Stimulated activated CD4-positive, alpha-beta T cell treated with anti-CD3 and anti-CD28 coated beads, Interleukin-15, amount 100 ng/mL, for 24 hours (primary cell): ENCODE results near the gene COMT.

ENCODE experiments used
- DNase-seq: peaks from one replicate; pipeline ENCODE4 v3.0.0-alpha.2; 2020

Gene COMT

GRCh38 chr22:19958083-19959042, 16.8 kb downstream of the COMT start:
- no peak for DNase-seq

DNA sequence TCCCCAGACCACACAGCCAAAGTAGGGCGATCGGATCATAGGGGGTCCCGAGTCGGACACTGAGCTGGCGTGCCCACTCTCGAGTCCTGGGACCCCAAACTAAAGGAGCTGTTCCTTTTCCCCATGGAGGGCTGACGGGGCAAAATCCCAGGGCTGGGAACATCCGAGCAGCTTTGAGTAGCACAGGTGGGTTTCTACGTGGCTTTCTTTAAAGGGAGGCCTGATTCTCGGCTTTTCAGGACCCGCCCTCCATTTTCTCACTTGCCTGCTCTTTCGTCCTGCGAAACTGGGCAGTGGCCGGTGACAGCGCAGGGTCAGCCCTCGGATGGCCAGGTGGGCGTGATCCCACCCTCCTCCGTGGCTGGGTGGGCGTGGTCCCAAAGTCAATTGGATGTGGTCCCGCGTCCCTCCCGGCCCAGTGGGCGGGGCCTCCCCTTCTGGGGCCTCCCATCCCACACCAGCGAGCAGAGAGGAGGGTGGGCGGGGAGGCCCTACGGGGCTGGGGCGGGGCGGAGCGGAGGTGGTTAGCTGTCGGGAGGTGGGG, 17.5 kb downstream of the COMT start:
- no peak for DNase-seq

DNA sequence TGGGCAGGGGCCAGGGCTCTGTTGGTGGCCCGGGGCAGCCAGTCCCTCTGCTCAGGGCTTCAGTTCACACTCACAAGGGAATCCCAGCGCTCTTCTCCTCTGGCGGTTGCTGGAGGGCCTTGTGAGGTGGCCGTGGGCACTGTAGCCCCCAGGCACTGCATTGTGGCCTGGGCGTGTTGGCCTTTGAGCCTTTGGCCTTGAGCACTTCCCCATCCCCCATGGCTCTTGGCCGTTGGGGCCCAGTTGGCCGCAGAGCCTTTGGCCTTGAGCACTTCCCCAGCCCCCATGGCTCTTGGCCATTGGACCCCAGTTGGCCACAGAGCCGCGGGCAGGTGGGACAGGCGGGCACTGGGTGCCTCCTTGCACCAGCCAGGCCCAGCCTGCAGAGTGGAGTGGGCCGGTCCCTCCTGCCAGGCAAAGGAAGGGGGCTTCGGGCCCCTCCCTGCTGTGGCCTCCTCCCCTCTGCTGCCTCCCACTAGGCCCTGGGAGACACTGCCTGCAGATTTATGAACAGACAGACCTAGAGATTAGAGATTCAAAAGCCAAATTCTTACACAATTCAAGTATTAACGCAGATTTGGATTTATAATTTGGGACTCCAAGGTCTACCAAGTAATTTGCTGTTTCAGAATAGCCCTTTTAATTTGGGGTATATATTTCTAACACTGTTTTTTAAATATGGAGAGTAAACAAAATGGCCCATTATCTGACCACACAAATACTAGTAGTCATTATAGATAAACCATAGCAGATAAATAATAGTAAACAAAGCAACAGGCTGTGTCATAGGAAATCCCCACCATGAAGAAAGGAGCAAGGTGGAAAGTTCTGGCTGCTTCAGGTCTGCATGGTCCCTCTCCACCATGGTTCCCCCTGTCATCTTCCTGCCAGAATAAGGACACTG, 18.3 kb downstream of the COMT start:
- DNase-seq = no peak

DNA sequence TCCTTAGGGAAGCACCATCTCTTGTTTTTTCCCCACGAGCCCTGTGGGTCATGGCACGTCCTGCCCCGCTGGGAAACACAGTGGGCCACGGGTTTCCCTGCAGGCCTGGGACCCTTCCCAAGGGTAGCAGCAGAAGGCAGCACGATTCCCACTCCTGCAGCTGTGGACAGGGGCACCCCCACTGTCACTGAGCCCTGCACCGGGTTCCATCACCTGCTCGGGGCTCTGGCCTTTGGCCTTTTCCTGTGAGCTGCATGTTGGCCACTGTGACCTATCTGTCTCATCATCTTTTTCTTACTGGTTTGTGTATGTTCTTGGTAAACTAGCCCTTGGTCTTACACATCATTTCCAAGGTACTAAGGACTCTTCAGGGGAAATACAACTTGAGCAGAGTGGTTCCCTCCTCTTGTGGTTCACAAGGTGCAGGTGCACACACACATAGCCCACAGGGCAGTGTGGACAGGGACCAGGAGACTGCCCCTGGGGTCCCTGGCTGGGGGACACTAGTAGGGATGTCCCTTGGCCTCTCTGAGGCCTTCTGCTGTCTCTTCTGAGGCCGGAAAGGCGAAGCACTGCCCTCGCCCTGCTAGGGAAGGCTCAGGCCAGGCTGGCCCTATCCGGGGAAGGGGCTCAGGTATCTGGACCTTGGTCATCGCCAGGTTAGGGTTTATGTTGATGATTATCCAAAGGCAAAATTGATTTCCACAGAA, 19.1 kb downstream of the COMT start:
- DNase-seq = no peak

- DNase-seq = no peak
These were observed 19.6 kb downstream of the COMT start for GRCh38 chr22:19961201-19961580.

DNA sequence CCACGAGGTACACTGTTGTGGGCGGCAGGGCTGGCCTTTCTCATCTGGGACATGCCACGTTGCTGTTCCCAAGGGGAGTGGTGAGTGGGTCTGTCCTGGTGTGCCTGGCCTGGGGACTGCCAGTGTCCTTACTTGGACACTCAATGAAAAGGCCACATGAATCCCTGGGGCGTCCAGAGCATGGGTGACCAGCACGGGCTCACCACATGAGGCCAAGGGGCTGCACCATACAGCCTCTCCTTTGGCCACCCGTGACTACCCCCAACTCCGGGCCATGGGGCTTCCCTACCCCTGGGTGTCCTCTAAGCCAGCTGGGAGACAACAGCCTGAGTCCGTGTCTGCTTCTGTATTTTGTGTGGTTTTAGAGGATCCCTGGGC, 20.3 kb downstream of the COMT start:
- no peak for DNase-seq

GRCh38 chr22:19962246-19962908, 20.8 kb downstream of the COMT start:
- peak; percentile 82 for DNase-seq

DNA sequence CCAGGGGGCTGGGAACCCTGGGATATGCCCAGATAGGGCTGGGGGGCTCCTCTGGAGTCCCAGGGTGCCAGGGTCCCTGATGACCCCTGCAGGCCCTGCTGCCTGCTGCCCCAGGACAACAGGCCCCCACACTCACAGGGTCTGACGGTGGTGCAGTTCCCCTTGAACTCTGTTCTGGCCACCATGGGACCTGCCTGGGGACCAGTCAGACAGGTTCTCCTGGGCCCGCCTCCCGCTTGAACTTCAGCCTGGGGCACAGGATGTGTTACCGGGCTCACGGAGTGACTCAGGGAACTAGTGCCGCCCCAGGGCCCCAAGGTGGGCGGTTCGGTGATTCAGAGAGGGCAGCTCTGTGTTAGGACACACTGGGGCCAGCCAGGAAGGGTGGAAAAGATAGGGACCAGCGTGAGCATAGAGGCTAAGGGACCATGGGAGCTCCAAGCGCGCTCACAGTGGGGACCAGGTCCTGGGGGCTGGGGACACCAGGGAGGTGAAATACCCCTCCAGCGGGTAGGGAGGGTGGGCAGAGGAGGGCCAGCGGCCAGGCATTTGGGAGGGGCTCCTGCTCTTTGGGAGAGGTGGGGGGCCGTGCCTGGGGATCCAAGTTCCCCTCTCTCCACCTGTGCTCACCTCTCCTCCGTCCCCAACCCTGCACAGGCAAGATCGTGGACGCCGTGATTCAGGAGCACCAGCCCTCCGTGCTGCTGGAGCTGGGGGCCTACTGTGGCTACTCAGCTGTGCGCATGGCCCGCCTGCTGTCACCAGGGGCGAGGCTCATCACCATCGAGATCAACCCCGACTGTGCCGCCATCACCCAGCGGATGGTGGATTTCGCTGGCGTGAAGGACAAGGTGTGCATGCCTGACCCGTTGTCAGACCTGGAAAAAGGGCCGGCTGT, 21.6 kb downstream of the COMT start:
- peak; percentile 72 for DNase-seq

DNA sequence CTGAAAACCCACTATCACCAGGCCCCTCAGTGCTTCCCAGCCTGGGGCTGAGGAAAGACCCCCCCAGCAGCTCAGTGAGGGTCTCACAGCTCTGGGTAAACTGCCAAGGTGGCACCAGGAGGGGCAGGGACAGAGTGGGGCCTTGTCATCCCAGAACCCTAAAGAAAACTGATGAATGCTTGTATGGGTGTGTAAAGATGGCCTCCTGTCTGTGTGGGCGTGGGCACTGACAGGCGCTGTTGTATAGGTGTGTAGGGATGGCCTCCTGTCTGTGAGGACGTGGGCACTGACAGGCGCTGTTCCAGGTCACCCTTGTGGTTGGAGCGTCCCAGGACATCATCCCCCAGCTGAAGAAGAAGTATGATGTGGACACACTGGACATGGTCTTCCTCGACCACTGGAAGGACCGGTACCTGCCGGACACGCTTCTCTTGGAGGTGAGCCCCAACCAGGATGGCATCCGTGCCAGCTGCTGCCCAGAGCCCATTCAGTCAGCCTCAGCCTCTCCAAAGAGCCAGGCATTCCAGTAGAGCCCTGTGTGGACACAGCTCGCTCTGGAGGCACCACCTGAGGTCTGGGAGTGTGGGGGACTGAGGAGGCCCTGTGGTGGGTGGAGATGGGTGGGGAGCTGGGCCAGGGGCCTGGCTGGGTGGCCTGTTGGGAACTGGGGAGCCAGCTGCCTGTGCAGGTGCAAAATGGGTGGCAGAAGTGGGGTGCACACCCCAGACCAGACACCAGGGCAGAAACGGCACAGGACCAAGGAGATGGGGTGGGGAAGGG, 22.5 kb downstream of the COMT start:
- no peak for DNase-seq

- no peak for DNase-seq
These were observed 23.3 kb downstream of the COMT start for GRCh38 chr22:19964701-19965386.

- DNase-seq = no peak
These were observed 24.5 kb downstream of the COMT start for GRCh38 chr22:19965771-19966709.

DNA sequence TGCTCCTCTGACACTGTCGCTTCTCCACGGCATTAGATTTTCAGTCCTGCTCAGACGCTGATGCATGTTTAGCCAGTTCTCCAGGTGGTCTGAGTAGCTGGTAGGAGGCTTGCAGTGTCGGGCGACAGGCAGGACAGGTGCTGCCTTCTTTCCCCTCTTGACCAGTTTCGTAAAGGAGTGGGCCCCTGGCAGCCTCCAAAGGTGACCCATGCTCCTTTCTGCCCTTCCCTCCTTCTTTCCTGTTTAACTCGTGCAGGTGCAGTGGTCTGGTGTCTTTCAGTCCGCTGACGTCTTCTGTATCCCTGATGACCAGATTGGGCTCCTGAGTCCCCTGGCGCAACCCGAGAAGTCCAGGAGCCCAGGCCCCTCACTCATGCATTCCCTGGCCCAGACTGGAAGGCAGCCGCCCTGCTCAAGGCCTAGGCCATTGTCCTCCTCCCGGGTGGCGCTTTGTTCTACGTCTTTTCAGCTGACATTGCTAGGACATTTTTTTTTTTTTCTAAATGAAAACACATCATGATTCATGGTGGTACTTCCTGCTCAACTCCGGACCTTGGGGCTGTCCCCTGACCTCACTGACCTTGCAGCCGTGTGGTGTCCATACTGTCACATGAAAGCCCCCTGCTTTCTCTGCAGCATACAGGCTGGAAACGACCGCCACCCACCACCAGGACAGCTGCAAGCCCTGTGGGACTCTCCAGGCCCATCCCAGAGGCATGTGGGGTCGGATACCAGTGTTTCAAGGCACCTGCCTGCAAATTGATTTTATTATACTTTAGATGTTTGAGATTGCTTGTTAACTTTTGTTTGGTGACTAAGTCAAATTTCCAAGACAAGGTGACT, 25.6 kb downstream of the COMT start:
- DNase-seq = no peak

DNA sequence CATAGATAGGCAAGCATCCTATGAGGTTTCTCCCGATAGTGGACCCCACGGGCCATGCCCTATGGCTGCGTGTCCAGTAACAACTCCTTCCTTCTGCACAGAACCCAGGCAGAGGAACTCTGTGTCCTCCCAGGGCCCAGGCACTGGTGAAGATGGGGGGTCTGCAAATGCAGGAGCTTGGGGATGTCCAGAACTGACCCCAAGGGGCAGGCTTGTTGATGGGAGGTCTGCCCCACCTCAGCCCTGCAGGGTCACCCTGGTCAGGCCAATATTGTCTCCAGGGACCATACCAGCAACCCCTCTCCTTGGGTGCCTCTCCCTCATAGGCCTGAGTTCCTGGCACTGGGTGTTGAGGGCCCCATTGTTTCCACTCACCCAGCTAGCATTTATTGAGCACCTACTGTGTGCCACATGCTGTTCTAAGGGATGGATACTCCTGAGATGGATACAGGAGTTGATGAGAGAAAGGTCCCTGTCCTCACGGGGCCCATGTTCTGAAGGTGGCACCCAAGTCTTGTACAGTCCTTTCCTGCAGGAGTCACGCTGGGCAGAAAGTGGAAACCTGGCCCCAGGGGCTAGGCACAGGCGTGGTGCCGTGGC, 26.4 kb downstream of the COMT start:
- DNase-seq = no peak

DNA sequence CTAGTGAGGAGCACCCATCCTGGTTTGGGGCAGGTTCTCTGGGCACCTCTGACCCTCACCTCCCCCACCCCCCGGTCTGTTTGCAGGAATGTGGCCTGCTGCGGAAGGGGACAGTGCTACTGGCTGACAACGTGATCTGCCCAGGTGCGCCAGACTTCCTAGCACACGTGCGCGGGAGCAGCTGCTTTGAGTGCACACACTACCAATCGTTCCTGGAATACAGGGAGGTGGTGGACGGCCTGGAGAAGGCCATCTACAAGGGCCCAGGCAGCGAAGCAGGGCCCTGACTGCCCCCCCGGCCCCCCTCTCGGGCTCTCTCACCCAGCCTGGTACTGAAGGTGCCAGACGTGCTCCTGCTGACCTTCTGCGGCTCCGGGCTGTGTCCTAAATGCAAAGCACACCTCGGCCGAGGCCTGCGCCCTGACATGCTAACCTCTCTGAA, 26.9 kb downstream of the COMT start:
- DNase-seq = no peak

DNA sequence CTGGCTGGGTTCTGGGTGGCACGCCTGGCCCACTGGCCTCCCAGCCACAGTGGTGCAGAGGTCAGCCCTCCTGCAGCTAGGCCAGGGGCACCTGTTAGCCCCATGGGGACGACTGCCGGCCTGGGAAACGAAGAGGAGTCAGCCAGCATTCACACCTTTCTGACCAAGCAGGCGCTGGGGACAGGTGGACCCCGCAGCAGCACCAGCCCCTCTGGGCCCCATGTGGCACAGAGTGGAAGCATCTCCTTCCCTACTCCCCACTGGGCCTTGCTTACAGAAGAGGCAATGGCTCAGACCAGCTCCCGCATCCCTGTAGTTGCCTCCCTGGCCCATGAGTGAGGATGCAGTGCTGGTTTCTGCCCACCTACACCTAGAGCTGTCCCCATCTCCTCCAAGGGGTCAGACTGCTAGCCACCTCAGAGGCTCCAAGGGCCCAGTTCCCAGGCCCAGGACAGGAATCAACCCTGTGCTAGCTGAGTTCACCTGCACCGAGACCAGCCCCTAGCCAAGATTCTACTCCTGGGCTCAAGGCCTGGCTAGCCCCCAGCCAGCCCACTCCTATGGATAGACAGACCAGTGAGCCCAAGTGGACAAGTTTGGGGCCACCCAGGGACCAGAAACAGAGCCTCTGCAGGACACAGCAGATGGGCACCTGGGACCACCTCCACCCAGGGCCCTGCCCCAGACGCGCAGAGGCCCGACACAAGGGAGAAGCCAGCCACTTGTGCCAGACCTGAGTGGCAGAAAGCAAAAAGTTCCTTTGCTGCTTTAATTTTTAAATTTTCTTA, 27.8 kb downstream of the COMT start:
- DNase-seq = no peak

DNA sequence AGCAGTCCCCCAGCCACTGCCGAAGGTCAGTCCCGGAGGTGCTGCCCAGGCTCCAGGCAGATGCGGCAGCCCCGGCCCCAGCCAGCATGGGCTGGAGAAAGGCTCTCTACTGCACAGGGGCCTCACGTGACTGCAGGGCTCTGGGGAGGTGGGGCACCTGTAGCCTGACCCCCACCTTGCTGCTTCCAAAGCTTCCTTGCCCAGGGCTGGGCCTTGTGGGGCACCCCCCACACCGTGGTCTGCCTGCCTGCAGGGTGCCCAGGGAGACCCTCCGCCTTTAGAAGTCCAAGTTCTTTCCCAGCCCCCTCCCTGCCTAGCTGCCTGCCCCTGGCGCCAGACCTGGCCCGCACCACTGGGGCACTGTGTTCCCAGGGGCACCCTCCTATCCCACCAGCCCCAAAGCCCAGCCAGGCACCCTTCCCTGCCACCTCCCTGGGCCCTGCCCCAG, 28.5 kb downstream of the COMT start:
- DNase-seq = no peak
